ENCODE results near the gene INTS15.
"Not testable (repeated sequence)": the region's sequence is repeated elsewhere in the genome, so short reads cannot be mapped to it uniquely, and the experiment has no call there.

The INTS15 gene

DNA sequence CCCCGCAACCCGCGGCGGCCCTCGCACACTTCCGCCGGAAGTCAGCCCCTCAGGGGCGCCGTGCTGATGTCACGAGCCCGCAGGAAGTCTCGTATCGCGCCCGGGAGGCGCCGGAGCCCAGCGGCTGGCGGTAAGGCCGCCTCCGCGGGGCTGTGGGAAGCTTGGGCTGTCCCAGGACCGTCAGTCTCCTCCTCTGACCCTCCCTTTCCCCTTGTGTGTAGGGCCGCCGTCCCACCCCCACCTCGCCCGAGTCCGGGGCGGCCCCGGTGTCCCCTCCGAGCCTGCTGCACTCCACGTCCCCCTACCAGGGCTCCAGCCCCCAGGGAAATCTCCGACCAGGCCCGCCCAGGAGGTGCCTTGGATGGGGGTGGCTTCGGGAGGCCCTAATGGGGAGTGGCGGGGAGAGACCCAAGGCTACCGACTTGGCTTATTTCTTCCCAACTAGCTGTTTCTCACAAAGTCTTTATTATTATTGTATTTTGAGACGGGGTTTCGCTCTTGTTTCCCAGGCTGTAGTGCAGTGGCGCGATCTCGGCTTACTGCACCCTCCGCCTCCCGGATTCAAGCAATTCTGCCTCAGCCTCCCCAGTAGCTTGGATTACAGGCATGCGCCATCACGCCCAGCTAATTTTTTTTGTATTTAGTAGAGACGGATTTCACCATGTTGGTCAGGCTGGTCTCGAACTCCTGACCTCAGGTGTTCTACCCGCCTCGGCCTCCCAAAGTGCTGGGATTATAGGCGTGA is 12.3 kb upstream of the INTS15 start, which contains the start of gene ZDHHC4:
Gene ZDHHC4, plus strand, starts transcription at position 86 of the 745 bp plus-strand sequence. CDS start 3,108 bp downstream, outside the sequence.
- DNase-seq (ENCODE audit: low spot score): peak; percentile 92

DNA sequence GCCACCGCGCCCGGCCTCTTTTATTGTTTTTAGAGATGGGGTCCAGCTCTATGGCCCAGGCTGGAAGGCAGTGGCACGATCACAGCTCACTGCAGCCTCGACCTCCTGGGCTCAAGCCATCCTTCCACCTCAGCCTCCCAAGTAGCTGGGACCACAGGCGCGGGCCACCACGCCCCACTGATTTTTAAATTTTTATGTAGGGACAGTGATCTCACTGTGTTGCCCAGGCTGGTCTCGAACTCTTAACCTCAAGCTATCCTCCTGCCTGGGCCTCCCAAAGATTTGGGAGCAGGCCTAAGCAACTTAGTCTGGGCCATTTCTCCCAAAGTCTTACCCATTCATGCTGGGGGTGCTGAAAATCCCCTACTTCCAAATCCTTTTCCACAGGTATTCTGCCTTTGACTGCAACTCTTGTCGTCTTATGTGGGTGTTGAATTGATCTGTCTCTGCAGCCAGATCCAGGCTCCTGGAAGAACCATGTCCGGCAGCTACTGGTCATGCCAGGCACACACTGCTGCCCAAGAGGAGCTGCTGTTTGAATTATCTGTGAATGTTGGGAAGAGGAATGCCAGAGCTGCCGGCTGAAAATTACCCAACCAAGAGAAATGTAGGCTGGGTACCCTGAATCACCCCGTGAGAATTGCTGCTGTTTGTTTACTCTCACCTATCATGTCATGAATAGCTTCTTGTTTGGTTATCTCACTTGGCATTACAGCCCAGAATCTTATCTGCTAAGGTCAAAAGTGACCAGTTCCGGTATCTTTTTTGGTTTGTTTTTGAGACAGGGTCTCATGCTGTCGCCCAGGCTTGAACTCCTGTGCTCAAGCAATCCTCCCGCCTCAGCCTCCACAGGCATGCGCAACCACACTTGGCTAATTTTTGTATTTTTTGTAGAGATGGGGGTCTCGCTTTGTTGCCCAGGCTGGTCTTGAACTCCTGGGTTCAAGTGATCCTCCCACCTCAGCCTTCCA is 11.4 kb upstream of the INTS15 start:
- DNase-seq (ENCODE audit: low spot score): no peak

DNA sequence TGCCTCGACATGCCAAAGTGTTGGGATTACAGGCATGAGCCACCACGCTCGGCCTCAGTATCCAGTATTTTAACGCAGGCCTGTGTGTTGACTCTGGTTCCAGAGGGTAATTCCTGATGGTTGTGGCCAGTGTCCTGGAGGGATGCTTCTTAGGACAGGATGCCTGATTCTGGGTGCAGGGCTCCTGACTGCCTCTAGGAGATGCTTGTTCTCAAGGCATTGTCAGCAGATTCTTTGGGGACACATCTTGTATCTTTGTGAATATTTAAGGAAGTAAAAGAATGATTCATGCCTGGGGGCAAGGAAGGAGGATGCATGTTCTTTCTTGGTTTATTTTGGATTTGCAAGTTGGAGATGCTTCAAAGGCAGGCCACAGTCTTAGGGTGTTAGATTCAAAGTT is 10.4 kb upstream of the INTS15 start:
- DNase-seq (ENCODE audit: low spot score): no peak

DNA sequence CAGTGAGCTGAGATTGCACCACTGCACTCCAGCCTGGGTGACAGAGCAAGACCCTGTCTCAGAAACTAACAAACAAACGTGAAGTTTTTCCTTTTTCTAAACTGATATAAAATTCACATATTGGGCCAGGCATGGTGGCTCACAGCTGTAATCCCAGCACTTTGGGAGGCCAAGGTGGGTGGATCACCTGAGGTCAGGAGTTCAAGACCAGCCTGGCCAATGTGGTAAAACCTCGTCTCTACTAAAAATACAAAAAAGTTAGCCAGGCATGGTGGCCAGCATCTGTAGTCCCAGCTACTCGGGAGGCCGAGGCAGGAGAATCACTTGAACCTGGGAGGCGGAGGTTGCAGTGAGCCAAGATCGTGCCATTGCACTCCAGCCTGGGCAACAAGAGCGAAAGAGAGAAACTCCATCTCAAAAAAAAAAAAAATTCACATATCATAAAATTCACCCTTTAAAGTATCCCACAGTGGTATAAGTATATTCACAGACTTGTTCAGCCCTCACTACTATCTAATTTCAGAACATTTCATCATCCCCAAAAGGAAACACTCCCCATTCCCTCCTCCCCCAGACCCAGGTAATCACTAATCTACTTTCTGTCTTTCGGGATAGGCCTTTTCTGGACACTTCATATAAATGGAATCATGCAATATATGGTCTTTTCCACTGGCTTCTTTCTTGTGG is 3.9 kb upstream of the INTS15 start:
- DNase-seq (ENCODE audit: low spot score): not testable (repeated sequence)

DNA sequence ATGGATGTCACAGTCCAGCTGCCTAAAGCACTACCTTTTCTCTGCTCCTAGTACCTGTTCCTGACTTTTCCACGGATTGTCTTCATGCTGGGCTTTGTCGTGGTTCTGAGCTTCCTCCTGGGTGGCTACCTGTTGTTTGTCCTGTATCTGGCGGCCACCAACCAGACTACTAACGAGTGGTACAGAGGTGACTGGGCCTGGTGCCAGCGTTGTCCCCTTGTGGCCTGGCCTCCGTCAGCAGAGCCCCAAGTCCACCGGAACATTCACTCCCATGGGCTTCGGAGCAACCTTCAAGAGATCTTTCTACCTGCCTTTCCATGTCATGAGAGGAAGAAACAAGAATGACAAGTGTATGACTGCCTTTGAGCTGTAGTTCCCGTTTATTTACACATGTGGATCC is 1.3 kb upstream of the INTS15 start:
- DNase-seq (ENCODE audit: low spot score): no peak

DNA sequence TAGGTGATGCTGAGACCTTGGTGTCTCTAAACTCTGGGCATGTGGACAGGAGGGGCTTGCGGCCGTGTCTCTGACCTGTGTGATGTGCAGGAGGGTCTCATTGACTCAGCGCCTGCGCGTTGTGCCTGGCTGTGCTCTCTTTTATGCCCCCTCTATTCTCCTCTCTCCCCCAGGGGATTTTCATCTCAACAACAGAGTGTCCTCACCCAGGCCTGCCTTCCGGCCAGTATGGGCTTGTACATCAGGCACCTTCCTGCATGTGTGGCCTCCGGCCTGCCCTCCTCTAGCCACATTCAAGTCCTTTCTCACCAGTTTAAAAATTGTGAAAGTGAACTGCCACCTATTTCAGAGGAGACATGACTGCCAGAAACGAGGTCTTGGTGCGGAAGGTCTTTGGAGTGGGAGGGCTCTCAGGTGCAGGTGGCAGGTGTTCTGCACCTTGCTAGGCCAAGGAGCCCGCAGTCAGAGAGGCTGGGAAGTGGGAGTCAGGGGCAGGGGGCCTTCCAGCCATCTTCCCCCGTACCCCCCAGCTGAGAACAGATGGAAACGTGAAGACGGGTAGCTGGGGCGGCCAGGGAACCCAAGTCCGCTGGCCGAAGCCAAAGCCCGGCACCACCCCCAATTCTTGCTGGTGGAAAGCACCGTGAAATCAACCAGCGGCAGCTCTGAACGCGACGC is 531 bp upstream of the INTS15 start:
- no peak for DNase-seq (ENCODE audit: low spot score)

DNA sequence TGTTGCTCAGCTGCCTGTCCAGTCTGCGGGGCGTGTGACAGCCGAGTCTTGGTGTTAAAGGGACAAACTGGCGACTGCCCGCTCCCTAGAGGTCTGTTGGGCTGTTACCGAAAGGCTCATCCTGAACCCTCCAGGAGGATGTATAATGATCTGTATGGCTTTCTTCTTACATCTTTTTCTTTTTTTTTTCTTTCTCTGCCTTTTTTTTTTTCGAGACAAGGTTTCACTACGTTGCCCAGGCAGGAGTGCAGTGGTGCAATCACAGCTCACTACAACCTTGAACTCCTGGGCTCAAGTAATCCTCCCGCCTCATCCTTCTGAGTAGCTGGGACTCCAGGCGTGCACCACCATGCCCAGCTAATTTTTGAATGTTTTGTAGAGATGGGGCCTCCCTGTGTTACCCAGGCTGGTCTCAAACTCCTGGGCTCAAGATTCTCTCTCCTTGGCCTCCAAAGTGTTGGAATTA is 857 bp downstream of the INTS15 start:
- no peak for DNase-seq (ENCODE audit: low spot score)

DNA sequence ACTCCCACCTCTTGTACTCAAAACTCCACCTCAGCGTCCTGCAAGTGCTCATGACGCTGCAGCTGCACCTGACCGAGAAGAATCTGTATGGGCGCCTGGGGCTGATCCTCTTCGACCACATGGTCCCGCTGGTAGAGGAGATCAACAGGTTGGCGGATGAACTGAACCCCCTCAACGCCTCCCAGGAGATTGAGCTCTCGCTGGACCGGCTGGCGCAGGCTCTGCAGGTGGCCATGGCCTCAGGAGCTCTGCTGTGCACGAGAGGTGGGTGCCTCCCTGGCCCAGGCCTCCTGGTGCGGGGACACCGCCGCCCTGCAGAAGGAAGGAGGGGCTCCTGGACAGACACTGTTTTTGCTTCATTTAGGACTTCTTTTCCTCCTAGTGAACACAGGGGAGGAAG is 10.3 kb downstream of the INTS15 start:
- DNase-seq (ENCODE audit: low spot score): no peak

DNA sequence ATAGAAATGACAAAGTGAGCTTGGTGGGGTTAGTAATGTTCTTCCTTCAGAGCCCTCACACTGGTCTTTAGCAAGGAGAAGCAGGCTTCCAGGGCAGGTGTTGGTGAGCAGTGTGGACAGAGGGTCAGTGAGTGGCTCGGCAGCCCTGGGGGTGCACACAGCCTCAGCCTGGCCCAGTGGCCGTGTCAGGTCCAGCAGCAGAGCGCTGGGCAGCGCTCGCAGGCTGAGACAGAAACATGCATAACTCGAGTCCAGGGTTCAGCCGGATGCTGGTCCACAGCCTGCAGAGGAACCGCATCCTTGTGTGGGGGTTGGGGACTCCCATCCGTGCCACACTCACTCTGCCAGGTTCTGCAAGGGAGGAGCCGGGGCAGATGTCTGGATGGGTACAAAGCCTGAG is 14.6 kb downstream of the INTS15 start:
- no peak for DNase-seq (ENCODE audit: low spot score)

DNA sequence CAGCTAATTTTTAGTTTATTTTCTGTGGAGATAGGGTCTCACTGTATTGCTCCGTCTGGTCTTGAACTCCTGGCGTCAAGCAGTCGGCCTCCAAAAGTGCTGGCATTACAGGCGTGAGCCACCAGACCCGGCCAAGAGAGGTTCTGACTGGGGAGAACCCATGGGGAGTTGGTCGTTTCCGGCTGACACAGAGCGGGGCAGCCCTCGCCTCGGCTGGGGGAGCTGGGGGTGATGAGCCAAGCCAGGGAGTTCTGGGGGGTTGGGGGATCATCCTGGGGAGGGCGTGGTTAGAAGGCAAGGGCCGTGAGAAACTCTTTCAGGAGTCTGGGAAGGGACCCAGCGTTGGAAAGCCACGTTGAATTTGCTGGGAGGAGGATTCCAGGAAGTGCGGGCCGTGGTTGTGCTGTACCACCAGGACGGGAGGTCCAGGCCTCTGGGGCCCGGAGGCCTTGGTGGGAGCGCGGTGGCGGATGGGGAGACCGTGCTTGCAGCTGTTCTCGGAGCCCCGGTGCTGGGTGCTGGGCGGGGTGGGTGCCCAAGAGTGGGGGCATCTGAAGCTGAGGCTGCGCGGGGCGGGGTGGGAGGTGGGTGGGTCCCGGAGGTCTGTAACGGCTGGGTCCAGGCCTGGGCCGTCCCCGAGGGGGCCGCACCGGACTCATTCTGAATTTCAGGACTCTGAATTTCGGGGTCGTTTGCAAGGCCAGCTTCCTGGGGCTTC is 17.2 kb downstream of the INTS15 start:
- no peak for DNase-seq (ENCODE audit: low spot score)

DNA sequence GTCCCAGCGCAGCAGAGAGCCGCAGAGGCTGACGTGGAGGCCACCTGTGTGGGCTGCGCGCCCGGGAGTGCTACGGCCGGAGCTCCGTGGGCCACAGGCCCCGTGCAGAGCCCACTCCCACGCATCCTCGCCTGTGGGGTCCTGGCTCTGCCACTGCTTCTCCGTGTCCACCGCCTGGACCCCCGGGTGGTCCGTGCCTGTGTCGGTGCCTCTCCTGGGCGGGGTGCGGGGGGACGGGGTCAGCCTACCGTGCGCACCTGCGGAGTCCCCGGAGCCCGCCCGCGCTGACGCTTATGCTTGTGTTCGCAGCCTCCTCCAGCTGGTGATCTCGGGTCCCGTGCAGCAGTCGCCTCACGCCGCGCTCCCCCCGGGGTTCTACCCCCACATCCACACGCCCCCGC is 17.8 kb downstream of the INTS15 start:
- no peak for DNase-seq (ENCODE audit: low spot score)

DNA sequence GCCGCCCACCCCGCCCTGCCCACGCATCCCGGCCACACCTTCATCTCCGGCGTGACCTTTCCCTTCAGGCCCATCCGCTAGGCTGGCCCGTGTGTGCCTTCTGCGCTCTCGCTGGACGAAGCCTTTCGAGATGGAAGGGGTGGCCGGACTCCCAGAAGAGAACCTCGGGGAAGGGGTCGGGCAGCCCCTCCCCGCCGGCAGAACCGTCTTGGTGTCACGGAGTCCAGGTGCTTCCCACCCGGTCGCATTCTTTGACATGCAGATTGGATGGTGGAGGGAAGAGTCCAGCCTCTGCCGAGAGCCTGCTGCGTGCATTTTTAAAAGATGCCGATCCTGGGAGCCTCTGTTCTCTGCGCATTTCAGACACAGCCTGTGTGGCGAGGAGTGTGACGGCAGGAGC is 18.3 kb downstream of the INTS15 start:
- DNase-seq (ENCODE audit: low spot score): no peak

DNA sequence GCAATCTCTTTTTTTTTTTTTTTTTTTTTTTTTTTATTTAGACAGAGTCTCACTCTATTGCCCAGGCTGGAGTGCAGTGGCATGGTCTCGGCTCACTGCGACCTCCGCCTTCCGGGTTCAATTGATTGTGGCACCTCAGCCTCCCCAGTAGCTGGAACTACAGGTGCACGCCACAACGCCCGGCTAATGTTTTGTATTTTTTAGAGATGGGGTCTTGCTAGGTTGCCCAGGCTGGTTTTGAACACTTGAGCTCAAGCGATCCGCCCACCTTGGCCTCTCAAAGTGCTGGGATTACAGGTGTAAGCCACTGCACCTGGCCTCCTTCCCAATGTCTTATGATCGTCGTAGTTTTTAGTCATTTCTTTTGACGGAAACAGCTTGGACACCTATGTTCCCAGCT is 19.0 kb downstream of the INTS15 start:
- DNase-seq (ENCODE audit: low spot score): no peak

DNA sequence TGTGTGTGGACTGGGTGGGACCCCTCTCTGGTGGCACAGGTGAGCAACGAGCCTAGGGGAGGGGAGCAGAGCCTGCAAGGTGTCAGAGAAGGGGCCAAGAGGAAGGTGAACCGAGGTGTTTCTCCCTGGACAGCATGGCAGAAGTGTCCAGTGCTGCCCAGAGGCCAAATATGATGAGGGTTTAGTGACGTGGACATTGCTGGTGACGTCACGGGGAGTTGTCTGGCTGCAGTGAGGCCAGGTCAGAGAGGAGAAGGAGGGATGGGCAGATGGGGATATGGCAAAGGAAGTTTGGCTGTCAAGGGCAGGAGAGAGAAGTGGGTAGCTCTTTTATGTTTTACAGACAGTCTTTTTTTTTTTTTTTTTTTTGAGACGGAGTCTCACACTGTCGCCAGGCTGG is 23.0 kb downstream of the INTS15 start:
- DNase-seq (ENCODE audit: low spot score): no peak

DNA sequence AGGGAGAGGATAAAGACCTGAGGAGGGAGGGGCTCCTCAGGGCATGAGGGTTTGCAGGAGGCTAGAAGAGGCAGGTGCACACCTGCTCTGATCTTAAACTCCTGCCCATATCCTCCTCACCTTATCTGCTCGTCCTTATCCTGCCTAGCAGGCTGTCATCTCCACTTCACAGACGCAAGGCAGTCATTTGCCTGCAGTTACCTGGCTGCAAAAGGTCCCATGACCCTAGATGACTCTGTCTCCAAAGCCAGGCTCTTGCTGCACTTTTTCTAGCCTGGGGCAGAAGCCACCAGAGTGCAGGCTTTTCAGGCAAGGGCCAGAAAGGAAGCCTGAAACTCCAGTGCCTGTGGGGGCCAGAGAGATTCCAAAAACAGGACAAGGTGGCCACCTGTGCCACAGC is 23.9 kb downstream of the INTS15 start:
- no peak for DNase-seq (ENCODE audit: low spot score)

DNA sequence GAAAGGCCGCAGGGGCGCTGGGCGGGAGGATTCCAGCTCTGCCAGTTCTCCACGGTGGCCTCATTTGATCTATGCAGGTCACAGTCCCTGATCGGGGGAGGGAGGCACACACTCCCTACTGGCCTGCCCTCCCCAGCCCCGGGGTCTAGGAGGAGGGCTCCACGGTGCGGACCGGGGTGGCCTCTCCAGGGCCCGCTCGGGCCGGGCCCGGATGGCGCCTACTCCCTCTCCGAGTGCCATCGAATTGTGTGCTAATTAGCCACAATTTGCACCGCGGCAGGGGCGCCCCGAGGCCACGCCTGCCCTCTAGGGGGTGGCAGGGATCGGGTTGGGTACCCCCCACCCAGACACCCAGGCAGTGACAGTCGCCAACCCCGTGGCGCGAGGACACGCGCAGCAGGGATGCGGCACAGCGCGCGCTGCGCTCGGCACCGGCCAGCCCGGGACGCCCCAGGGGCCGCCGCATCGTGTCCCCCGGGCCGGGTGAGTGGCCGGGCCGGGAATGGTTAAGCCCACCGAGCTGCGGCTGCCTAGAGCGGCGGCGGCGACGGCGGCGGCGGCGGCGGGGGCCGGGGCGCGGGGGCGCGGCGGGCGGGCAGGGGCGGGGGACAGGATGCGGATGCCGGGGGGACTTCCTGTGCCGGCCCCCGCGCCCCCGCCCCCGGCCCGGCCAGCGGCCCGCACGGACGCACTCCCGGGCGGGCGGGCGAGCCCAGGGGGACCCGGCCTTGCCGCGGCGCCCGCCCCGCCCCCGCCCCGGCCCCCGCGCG is 25.3 kb downstream of the INTS15 start, which contains the start of gene ZNF853:
Gene ZNF853, plus strand, starts transcription at position 658 of the 770 bp plus-strand sequence. CDS start 565 bp downstream, outside the sequence.
- DNase-seq (ENCODE audit: low spot score): no peak

DNA sequence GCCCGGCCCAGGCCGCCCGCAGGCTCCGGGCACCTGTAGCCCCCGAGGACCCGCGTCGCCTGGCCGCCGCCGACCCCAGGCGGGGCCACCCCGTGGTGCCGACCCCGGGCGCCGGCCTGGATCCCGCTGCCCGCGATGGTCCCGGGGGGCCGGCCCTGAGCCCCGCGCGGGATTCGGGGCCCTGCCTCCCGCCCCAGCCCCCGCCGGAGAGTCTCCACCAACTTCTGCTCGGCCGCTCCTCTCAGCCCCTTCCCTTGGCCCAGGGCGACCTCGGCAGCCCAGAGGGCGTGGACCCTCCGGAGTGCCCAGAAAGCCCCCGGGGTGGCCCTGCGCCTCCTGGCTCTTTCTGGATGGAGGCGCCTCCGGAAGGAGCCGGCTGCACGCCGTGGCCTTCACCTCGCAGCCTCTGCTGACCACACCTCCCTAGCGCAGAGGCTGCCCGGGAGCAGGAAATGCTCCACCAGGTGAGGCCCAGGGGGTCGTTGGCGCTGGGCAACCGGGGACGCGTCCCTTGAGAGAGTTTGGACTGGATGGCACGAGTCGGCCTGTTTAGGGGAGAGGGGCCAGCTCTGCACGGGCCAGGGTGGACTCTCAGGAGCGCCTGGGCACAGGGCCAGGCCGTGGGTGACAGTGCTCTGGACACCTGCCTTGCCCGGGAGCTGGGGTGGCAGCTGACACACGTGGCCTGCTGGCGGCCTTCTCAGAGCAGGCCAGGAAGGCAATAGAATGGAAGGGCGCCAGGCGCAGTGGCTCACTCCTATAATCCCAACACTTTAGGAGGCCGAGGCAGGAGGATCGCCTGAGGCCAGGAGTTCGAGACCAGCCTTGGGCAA is 26.1 kb downstream of the INTS15 start:
- DNase-seq (ENCODE audit: low spot score): no peak

DNA sequence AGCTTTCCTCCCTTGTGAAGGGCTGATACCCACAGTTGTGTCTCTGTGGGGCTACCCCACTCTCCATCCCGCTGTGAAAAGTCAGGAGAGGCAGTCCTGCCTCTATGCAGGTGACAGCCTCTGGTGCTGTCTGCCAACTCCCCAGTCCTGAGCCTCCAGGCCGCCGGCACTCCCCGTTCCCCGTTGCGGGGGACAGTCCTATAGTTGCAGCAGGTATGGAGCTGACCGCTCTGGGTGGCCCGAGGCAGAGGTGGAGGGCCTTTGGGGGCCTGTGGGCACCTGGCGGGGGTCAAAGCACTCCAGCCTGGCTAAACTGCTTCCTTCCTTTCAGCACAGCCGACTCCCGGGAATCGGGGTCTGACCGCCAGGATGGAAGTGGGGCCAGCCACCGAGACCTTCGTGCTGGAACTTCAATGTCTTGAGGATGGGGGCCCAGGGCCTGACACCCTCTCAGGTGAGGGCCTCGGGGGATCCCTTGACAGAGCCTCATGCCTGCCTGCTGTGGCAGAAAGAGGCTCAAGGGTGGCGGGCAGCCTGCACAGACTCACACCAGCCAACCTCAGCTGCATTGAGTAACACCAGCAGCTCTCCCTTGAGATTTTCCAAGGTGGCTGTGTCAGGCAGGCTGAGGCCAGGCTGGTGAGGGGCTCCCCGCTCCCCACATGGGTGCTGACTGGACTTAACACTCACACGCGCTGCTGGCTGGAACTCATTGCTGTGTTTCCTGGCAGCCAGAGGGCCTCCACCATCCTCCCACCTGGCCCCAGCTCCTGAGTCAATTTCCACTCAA is 27.2 kb downstream of the INTS15 start:
- DNase-seq (ENCODE audit: low spot score): no peak
